ENCODE results near the gene SNAP25.

GRCh38 chr20:10242166-10242565 is 23.5 kb downstream of the SNAP25 start:
- TF ChIP-seq, protein P1, sequence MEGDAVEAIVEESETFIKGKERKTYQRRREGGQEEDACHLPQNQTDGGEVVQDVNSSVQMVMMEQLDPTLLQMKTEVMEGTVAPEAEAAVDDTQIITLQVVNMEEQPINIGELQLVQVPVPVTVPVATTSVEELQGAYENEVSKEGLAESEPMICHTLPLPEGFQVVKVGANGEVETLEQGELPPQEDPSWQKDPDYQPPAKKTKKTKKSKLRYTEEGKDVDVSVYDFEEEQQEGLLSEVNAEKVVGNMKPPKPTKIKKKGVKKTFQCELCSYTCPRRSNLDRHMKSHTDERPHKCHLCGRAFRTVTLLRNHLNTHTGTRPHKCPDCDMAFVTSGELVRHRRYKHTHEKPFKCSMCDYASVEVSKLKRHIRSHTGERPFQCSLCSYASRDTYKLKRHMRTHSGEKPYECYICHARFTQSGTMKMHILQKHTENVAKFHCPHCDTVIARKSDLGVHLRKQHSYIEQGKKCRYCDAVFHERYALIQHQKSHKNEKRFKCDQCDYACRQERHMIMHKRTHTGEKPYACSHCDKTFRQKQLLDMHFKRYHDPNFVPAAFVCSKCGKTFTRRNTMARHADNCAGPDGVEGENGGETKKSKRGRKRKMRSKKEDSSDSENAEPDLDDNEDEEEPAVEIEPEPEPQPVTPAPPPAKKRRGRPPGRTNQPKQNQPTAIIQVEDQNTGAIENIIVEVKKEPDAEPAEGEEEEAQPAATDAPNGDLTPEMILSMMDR (IDR thresholded peaks at IDR 0.05), result no peak
- TF ChIP-seq POLR2A (IDR thresholded peaks at IDR 0.05), result no peak
